Occipital lobe (tissue), 2 donors: ENCODE results near the gene MUC6. TPM values are rescaled to one million over a fixed set of nuclear protein-coding genes. Genes with fewer than 3 reads are reported as not detected.
"Not testable (repeated sequence)": the region's sequence is repeated elsewhere in the genome, so short reads cannot be mapped to it uniquely, and the experiment has no call there.

Source experiments
- DNase-seq: peaks from one replicate; lab custom pipeline; 2025; lab: John Stamatoyannopoulos, UW
- total RNA-seq: library from RNA; depleted of rRNA; stranded (reverse); fragments of >200 nt; gene quantifications from one replicate; pipeline ENCODE4 v1.2.3, GENCODE V29; 2014

Gene MUC6
- total RNA-seq, 1 donor from 2014 or later, result not detected

DNA sequence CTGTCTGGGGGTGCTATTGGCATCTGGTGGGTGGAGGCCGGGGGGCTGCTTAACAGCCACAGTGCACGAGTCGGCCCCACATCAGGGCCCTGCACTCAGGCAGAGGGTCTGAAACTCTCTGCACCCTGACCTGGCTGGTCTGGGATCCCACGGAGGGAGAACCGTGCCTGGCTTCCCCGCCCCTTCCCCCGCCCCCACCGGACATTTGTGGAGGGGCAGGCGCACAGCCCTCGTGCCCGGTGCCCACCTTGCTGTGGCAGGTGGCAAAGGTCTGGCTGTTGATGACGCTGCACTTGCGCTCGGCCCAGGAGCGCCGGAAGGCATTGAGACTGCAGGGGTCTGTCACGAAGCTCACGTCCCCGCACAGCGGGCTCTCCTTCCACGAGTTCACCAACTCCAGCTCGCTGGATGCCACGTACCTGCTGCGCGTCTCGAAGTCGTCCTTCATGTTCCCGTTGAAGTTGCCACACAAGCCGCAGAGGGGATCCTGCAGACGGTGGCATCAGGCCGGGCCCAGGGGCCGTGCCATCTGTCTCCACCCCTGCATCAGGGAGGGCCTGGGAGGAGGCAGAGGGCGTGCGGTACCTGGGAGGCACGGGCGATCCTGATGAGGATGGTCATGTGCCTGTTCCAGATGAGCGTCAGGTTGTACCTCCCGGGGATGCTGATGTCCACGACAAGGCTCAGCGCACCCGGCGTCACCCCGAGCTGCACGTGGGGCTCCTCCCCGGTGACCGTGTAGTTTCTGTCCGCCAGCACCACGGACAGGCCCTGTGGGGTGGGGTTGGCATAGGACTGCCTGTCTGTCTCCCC is 11.7 kb downstream of the MUC6 start:
- DNase-seq, result no peak

DNA sequence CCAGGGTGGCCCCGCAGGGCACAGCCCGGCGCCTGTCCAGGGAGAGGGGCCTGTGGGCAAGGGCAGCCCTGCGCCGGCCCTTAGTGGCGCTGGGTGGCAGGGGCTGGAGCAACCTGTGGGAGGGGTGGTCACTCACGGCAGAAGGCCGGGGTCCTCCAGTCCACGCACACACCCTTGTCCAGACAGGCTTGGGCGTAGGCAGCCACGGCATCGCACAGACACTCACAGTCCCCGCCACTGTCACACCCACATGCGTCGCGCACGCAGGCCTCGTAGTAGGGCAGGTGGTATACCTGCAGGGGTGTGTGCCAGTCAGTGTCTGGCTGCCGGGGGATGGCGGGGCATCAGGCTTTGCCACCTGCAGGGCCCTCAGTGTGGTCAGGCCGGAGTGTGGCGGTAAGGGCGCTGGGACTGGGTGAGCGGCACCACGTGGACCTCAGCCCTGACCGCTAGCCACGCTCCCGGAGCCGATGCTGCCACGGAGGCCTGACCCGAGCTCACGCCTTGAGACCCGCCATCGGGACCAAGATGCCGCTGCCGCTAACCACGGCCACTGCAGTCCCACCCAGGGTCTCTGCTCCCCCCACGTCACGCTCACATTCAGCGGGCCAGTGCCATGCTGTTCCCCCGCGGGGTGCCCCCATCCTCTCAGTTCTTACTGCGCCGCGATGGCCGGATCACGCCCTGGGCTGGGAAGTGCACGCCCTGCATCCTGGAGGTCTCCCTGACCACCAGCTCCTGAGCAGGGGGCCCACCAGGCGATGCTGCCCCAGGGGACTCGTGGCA is 12.5 kb downstream of the MUC6 start:
- no peak for DNase-seq

DNA sequence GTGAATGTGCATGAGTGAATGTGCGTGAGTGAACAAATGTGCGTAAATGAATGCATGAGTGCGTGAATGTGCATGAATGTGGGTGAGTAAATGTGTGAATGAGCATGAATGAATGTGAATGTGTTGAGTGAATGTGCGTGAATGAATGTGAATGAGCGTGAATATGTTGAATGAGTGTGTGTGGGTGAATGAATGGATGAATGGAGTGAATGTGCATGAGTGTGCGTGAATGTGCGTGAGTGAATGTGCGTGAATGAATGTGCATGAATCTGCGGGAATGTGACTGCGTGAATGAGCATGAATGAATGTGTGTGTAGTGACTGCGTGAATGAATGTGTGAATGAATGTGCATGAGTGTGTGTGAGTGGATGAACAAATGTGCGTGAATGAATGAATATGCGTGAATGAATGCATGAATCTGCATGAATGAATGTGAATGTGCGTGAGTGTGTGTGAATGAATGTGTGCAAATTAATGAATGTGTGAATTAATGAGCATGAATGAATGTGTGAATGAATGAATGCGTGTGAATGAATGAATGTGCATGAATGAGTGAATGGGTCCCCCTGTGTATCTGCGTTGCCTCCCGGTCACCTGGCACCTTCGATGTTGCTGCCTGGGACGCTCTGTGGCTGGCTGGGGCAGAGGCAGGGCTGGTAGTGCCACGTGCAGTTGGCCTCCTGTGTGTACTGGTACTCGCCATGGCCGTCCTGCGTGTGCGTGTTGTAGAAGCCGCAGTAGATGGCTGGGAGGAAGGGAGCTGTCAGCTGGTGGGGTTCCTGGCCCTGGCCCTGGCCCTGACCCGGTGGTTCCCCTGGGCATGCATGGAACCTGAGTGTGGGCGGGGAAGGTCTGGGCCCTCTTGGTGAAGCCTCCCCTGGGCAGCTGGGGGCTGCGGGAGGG is 13.4 kb downstream of the MUC6 start:
- DNase-seq, result no peak

DNA sequence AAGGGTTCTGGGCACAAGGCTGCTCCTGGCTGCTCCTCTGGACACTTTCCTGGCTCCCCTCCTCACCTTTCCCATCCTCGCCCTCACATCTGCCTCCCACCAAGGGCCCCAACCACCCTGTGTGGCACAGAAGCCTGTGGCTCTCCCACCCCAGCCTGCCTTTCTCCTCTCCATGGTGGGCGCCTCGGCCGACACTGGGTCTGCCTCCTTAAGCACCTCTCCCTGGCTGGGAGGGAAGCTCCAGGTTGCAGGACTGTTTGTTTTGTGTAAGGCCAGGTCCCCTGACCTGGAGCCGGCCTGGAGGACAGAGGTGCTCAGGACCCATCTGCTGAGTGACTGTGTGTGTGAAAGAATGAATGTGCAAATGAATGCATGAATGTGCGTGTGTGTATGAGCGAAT is 14.1 kb downstream of the MUC6 start:
- no peak for DNase-seq

DNA sequence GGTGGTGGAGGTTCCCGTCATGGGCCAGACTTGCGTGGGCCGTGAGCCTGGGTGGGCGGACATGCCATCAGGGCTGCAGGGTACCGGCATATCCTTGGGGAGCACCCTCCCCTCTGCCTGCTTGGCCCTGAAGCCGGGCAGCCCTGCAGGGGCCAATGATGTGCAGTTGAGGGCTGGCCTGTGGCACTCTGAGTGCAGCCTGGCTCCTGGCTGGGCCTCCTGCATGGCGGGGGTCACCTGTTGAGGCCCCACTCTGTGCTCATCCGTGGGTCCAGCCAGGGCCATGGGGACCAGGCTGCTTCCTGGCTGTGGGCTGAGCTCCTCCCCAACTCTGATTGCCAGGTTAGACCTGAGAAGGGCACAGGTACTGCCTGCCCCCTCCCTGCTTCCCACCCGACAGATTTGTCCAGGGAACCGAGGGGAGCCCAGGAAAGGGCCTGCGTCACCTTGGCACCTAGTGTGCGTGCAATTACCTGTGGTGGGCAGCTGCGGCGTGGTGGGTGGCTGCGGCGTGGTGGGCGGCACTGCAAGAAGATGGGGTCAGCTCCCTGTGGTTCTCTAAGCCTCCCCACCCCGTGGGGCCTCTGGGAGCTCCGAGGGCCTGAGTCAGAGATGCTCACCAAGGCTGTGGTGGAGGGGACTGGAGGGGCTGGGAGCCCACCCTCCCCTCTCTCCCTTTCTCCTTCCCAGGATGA is 16.2 kb downstream of the MUC6 start:
- no peak for DNase-seq

DNA sequence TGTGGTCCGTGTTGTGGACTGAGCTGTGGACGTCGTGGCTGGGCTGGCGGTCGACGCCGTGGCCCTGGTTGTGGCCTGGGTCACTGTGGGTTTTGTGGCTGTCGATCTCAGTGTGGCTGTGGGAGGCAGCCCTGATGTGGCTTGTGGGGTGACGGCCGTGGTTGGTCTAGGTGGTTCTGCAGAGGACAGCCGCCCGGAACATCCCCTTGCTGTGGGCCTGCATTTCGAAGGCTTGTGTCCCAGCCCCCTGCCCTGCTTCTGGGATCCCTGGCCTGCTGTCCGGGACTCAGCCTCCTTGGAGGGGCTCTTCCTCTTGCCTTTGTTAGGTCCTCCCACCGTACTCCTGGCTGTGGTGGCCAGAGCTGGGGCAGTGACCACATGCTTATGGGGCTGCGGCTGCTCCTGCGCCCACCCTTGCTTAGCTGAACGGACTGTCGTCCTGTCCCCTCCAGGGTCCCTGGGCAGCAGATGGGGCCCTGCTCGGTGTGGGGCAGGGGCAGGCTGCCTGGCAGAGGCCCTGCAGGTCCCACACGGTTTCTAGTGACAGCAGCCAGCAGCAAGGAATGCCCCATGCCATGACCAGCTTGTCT is 17.1 kb downstream of the MUC6 start:
- no peak for DNase-seq

DNA sequence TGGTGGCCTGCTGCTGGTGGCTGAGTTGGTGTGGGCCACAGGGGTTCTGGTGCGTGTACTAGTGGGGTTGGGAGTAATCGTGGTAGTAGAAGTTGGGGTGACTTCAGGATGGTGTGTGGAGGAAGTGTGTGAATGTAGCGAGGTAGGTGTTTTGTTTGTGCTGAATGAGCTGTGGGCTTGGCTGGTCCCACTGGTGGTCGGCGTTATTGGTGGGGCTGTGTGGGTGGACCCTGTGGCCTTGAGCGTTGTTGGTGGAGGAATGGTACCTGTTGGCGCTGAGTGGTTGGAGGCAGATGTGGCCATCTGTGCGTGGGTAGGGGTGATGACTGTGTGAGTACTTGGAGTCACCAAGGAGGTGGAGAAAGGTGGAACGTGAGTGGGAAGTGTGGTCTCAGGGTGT is 18.4 kb downstream of the MUC6 start:
- no peak for DNase-seq

DNA sequence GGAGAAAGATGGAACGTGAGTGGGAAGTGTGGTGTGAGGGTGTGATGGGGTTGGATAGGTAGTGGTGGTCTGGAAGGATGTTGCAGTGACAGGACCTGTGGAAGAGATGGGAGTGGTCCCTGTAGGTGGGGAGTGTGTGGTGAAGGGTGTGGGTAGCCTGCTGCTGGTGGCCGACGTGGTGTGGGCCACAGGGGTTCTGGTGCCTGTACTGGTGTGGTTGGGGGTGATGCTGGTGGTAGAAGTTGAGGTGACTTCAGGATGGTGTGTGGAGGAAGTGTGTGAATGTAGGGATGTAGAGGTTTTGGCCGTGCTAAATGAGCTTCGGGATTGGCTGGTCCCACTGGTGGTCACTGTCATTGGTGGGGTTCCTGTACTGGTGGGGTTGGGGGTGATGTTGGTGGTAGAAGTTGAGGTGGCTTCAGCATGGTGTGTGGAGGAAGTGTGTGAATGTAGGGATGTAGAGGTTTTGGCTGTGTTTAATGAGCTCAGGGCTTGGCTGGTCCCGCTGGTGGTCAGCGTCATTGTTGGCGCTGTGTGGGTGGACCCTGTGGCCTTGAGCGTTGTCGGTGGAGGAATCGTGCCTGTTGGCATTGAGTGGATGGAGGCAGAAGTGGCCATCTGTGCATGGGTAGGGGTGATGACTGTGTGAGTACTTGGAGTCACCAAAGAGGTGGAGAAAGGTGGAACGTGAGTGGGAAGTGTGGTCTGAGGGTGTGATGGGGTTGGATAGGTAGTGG is 19.1 kb downstream of the MUC6 start:
- DNase-seq, result no peak

DNA sequence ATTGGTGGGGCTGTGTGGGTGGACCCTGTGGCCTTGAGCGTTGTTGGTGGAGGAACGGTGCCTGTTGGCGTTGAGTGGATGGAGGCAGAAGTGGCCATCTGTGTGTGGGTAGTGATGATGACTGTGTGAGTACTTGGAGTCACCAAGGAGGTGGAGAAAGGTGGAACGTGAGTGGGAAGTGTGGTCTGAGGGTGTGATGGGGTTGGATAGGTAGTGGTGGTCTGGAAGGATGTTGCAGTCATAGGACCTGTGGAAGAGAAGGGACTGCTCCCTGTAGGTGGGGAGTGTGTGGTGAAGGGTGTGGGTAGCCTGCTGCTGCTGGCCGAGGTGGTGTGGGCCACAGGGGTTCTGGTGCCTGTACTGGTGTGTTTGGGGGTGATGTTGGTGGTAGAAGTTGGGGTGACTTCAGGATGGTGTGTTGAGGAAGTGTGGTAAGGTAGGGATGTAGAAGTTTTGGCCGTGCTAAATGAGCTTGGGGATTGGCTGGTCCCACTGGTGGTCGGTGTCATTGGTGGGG is 19.9 kb downstream of the MUC6 start:
- DNase-seq, result not testable (repeated sequence)

DNA sequence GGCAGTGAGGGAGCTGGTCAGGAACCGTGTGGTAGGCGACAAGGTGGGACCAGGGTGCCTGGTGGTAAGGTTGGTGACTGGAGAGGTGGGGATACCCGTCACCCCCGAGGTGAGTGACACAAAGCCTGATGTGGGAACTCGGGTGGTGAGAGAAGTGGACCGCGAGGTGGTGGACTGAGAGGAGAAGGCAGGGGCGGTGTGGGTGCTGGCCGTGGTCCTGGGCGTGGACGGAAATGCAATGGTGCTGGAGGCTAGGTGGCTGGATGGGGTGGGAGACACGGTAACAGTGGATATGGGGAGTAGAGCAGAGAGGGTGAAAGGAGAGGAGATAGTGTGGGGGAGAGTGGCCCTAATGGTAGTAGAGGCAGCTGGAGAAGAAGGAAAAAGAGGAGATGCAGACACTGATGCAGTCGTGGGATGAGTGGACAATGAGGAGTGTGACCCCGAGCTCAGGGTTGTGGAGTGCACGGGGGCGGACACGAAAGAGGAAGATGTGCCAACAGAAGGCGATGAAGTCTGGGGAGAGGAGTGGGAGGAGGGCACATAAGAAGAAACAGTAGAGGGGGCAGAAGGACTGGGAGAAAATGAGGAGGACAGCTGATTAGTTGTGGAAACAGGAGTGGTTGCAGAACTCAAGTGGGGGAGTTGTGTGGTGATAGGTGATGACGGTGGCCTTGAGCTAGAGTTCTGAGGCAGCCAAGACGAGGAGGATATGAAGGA is 20.5 kb downstream of the MUC6 start:
- DNase-seq, result no peak

DNA sequence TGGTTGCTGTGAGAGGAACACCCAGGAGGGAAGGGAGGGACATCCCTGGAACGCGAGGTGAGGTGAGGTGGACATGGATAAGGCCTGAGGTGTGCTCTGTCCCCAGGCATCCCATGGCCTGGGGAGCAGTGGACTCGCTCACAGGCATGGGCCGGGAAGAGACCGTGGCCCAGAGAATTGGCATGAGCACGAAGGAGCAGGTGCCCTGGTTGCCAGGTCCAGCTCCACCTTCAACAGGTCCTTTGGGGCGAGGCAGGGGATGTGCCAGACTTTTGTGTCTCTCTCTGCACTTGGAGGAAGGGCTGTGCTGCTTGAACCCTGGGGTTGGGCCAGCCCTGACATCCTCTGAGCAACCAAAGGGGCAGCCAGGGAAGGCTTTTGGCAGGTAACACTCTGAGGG is 21.5 kb downstream of the MUC6 start:
- no peak for DNase-seq

DNA sequence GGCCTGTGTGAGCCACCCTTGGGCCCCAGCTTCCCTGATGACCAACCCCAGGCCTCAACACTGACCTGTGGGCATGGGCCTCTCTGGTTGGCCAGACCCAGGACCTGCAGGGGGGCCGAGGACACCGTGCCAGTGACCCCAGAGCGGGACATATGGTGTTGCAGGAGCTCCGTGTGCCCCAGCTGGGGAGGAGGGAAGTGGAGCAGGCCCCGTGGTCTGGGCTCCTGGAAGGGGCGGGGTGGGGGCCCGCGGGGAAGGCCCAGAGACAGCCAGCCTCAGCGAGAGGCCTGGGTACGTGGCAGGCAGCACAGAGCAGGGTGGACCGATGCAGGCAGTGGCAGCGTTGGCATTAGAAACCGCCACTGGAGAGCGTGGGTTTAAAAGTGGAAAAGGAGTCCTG is 22.2 kb downstream of the MUC6 start:
- DNase-seq, result no peak

DNA sequence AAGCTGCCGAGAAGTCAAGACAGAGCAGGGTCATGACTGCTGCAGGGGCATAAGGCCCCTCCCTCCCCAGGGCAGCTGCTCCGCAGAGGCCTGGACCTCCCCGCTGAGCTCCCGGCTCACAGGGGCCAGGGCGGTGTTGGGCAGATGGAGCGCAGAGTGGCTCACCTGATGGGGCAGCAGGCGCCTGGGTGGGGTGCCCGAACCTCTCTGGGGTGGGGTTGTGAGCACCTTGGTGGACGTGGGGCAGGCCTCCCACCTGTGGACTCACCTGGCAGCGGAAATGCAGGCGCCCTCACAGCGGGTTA is 22.9 kb downstream of the MUC6 start:
- no peak for DNase-seq

DNA sequence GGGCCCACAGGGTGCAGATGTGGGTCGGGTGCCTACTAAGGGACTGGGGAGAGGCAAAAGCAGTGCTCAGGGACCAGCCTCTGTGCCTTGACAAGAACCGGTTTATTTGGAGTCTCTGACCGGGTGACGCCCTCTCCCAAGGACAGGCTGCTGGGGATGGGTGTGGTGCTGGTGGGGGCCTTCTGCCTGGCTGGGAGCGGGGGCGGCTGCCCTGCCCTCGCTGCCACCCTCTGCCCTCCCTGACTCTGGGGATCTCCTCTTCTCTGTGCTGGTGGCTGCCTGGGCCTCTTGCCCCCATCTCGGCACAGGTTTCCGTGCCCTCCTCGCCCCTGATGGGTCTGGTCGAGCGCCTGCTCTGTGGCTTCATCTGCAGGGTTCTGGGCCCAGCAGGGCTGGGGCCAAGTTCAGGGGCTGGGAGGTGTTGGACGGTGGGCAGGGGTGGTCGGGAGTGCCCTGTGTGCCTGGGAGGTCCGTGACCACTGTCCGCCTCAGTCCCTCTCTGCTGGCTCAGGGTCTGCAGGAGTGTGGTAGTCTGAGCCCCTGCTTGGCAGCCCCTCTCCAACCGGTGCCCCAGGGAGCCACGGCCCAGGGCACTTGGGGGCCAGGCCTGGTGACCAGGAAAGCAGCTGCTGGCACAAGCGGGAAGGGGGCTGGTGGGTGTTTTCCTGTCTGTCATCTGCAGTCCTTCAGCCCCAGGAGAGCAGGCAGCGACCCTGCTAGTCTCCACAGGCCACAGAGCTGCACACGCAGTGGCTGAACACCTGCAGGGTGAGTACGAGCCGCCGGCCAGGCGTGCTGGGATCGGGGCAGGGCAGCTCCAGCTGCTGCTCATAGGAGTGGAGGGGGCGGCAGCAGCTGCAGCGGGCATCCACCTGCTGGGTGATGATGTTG is 23.5 kb downstream of the MUC6 start:
- no peak for DNase-seq

DNA sequence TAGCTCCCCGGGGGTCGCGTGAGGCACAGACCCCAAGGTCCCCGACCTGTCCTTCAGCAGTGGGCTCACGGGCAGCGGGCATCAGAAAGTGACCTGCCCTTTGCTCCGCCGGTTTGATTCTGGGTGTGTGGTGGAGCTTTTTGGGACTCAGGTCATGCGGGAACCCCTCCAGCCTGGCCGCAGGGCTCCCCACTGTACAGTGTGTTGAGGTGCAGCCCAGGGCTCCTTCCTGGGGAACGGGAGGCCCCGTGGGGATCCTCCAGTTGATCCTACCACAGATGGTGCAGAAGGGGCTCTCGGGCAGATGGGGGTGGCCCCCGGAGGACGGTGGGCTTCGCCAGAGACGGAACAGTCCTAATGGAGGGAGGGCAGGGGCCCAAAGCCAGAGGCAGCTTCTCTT is 24.2 kb downstream of the MUC6 start:
- DNase-seq, result no peak

DNA sequence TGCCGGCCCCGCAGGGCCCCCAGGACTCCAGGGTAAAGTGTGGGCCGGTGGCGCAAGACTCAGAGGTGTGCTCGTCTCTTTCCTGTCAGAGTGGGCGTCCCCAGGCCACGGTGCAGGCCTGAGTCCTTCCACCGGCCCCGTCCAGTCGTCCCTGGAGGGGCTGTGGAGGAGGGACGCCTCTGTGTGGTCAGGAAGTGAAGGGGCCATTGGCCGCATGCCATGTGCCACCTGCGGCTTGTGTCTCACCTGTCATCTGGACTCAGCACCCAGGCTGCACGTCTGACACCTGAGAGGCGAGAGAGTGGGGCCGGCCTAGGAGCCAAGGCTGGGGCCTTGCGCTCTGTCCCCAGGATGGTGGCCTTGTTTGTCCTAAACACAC is 25.2 kb downstream of the MUC6 start:
- DNase-seq, result no peak

DNA sequence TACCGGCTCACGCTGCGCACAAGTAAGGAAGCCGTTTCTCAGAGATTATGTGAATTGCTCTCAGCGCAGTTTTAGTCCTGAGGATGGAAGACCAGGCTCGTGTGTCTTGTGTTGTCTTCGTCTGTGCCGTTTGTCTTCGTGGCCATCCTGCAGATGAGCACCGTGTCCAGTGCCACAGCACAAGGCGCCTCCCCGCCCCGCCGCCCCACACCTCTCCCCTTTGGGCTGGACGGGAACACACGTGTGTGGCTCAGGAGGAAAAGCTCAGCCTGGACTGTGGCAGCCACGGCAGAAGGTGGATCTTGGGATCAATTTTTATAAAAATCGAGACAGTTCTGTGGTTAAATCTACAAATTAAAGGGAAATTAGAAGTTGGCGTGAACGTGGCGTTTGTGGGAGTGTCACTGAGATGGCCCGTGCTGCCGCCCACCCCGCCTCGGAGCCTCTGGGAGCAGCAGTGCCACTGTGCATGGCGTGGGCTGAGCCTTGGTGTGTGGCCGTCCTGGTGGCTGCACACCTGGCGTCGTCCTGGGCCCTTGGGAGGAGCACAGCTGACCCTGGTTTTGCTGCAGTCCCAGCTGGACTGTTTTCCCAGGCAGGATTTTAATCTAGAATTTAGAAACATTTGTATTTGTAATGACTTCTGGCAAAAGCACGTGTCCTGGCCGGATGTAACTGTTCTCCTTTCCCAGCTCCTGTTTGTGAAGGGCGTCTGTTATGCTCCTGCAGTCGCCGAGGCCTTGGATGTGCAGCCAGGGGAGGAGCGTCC is 25.8 kb downstream of the MUC6 start:
- DNase-seq, result no peak

DNA sequence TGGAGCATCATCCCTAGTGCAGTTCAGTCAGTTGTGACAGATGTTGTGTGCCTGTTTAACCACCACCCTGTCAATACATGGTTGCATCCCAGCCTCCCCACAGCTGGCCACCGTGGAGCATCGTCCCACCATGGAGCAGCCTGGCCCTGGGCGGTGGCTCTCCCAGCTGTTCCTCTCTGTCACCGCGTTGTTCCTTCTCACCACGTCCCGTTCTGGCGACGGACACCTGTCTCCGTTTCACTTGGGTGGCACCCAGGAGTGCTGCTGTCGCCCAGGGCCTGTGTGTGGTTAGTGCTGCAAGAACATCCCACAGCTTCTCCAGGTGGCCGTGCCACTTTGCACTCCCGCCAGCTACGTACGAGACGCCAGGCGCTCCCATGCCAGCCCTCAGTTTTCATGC is 26.5 kb downstream of the MUC6 start:
- DNase-seq, result no peak
